ENCODE results near the gene GJC1.
"Not testable (repeated sequence)": the region's sequence is repeated elsewhere in the genome, so short reads cannot be mapped to it uniquely, and the experiment has no call there.

The GJC1 gene

DNA sequence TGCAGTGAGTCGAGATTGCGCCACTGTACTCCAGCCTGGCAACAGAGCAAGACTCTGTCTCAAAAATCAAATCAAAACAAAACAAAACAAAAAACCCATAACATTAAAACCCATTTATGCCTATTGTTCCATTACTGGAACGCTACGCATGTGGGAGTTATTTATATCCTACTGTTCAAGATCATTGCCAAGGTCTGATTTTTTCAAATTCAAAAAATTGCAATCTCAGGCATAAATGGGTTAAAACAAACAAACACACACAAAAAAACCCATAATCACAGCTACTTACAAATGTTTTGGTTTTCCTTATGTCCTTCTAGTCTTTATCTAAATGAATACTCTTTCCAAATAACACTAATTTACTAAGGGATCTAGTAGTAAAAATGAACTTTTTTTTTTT, 17.8 kb downstream of the GJC1 start:
- H3K4me3 ChIP-seq (ENCODE audit: low read depth, low read length), result no peak overlapping the region
- TF ChIP-seq, protein P1, sequence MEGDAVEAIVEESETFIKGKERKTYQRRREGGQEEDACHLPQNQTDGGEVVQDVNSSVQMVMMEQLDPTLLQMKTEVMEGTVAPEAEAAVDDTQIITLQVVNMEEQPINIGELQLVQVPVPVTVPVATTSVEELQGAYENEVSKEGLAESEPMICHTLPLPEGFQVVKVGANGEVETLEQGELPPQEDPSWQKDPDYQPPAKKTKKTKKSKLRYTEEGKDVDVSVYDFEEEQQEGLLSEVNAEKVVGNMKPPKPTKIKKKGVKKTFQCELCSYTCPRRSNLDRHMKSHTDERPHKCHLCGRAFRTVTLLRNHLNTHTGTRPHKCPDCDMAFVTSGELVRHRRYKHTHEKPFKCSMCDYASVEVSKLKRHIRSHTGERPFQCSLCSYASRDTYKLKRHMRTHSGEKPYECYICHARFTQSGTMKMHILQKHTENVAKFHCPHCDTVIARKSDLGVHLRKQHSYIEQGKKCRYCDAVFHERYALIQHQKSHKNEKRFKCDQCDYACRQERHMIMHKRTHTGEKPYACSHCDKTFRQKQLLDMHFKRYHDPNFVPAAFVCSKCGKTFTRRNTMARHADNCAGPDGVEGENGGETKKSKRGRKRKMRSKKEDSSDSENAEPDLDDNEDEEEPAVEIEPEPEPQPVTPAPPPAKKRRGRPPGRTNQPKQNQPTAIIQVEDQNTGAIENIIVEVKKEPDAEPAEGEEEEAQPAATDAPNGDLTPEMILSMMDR (IDR thresholded peaks at IDR 0.05; ENCODE audit: borderline replicate concordance, insufficient read depth, low read depth, low read length), result no peak

DNA sequence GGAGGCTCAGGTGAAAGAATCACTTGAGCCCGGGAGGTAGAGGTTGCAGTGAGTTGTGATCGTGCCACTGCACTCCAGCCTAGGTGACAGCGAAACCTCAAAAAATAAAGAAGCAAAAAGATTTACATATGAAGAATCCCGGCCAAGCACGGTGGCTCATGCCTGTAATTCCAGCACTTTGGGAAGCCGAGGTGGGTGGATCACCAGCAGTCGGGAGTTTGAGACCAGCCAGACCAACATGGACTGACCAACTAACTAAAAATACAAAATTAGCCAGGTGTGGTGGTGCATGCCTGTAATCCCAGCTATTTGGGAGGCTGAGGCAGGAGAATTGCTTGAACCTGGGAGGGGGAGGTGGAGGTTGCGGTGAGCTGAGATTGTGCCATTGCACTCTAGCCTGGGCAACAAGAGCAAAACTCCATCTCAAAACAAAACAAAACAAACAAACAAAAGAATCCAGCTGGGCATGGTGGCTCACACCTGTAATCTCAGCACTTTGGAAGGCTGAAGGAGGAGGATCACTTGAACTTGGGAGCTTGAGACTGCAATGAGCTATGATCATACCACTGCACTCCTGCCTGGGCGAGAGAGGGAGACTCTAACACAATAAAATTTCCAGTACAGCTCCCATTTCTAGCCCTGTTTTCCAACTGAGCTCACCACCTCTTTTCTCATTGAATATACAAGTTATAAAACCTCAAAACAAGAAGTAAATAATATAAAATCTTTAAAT, 21.3 kb downstream of the GJC1 start:
- not testable (repeated sequence) for H3K4me3 ChIP-seq (ENCODE audit: low read depth, low read length)

DNA sequence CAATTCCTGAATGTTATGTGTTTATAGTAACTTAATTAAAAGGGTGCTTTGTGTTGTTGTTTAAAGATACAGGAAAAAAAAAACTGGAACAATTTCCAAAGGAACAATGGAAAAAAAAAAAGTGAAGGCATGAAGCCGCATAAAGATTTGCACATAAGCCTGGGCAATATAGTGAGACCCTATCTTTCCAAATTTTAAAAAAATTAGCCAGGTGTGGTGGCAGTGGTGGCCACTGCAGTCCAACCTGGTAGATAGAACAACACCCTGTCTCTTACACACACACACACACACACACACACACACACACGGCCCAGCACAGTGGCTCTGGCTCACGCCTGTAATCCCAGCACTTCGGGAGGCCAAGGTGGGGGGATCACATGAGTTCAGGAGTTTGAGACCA, 21.9 kb downstream of the GJC1 start:
- TF ChIP-seq, protein P1 (IDR thresholded peaks at IDR 0.05; ENCODE audit: borderline replicate concordance, insufficient read depth, low read depth, low read length), result no peak
- no peak overlapping the region for H3K4me3 ChIP-seq (ENCODE audit: low read depth, low read length)

DNA sequence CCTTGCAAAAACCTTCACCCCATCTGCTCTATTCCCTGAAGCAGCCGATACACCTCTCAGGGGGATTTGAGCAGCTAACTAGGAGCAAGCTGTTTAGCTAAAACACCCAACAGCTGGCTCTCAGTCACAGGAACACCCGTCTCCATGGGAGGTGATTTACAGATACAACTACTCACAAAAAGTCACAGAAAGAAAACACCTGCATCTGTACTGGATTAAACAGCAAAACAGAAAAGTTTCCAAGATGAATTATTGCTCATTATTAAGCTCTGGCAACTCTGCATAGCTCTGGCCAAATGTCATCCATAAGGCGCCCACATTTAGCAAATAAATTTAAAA, 22.3 kb downstream of the GJC1 start:
- TF ChIP-seq, protein P1 (IDR thresholded peaks at IDR 0.05; ENCODE audit: borderline replicate concordance, insufficient read depth, low read depth, low read length), result no peak
- H3K4me3 ChIP-seq (ENCODE audit: low read depth, low read length), result no peak overlapping the region

DNA sequence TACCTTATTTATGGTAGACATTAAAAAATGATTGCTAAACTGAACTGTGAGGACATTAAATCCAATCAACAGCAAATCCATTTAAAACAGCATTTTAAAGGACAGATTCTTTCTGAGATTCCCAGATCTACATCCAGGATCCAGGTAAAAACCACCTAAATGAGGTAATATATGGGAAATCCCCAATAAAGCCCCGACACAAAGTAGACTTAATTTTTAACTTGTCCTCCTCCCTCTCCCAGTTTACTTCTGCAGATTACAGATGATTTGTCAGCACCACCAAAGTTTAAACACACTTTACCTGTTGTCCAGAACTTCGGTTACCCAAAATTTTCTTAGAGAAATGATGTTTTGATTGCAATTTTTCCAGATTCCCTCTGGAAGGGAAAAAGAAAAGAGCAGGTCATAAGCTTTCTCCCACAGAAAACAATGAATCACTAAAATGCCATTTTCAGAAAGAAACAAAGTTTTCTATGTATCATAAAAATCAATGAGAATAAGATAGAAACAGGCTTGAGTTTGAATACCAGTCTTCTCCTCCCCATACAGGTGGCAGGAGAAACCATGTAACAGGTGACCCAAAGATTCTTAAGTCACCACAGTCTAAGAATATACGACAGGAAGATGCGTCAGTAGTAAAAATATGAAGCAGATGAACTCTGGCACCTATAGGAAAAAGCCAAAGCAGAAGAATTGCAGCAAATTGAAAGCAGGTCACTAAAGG, 22.8 kb downstream of the GJC1 start:
- TF ChIP-seq, protein P1 (IDR thresholded peaks at IDR 0.05; ENCODE audit: borderline replicate concordance, insufficient read depth, low read depth, low read length), result no peak
- H3K4me3 ChIP-seq (ENCODE audit: low read depth, low read length), result no peak overlapping the region

DNA sequence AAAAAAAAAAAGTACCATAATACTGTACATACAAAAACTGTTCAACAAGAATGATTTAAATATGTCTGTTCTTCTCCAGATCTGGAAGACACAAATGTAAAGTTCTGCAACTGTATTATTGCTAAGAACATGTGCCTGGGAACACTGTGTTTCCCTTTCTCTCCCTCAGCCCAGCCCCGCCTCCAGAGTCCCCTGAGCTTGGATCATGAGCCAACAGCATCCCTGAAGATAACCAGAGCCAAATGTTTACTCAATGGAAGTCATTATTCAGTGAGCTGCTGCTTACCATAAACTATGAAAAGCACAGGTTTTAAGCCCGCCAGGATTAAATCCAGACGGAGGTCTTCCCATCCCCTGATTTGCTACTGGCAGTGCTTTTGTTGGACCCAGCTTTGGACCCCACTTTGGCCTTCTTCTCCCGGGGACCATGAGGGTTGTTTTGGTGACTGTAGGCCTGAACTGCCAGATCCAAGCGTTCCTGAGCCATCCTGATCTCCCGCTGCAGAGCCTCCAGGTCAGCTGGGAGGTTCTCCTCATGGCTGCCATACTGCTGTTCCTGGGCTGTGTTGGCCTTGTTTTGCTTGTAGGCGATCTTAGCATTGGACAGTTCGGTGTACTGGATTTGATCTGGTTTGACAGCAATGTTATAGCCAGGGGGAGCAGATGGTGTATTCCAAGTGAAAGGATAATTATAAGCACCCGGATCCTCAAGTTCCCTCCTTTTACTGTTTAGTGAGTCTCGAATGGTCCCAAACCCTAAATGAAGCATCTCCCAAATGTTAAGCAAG, 25.6 kb downstream of the GJC1 start:
- TF ChIP-seq, protein P1 (IDR thresholded peaks at IDR 0.05; ENCODE audit: borderline replicate concordance, insufficient read depth, low read depth, low read length), result no peak
- H3K4me3 ChIP-seq (ENCODE audit: low read depth, low read length), result no peak overlapping the region

DNA sequence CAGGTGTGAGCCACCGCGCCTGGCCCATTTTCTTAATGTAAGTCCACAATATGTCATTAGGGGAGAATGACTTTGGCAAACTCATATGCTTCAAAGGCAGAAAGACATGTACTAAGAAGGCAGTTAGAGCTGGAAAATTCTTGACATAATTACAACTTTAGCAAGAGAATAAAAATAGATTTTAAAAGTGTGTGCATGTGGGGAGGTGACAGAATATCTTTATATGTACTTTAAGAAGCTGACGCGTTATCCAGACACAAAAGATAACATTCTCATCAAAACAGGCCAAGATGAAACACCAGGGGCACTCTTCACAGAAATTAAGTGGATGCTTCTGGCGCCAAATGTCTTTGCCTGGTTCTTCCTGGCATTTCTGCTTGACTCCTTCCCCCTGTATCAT, 28.2 kb downstream of the GJC1 start:
- TF ChIP-seq, protein P1 (IDR thresholded peaks at IDR 0.05; ENCODE audit: borderline replicate concordance, insufficient read depth, low read depth, low read length), result no peak
- no peak overlapping the region for H3K4me3 ChIP-seq (ENCODE audit: low read depth, low read length)
